AG09319 (cell line): ENCODE measurements around the gene WDR62.
"Not testable (repeated sequence)": the region's sequence is repeated elsewhere in the genome, so short reads cannot be mapped to it uniquely, and the experiment has no call there.

Source experiments
- DNase-seq: peaks from one replicate; pipeline ENCODE4 v3.0.0-alpha.2; 2010; ENCODE audit warnings: low read depth; ENCODE audit errors: extremely low read depth
- TF ChIP-seq, protein P1 (sequence below): IDR thresholded peaks from 2 replicates; pipeline ENCODE4 v1.5.1; 2011; ENCODE audit warnings: low read depth, mild to moderate bottlenecking, inconsistent platforms, low read length, moderate library complexity

Gene WDR62

DNA sequence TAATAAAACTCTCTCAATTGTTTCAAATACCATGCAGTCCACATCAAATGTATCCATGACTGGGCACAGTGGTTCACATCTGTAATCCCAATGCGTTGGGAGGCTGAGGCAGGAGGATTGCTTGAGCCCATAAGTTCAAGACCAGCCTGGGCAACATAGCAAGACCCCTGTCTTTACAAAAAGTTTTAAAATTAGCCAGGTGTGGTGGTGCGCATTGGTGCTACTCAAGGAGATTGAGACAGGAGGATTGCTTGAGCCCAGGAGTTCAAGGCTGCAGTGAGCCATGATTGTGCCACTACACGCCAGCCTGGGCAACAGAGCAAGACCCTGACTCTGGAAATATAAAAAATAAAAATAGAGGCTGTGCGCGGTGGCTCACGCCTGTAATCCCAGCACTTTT lies 27.0 kb upstream of the WDR62 start:
- DNase-seq, result no peak
- TF ChIP-seq, protein P1, sequence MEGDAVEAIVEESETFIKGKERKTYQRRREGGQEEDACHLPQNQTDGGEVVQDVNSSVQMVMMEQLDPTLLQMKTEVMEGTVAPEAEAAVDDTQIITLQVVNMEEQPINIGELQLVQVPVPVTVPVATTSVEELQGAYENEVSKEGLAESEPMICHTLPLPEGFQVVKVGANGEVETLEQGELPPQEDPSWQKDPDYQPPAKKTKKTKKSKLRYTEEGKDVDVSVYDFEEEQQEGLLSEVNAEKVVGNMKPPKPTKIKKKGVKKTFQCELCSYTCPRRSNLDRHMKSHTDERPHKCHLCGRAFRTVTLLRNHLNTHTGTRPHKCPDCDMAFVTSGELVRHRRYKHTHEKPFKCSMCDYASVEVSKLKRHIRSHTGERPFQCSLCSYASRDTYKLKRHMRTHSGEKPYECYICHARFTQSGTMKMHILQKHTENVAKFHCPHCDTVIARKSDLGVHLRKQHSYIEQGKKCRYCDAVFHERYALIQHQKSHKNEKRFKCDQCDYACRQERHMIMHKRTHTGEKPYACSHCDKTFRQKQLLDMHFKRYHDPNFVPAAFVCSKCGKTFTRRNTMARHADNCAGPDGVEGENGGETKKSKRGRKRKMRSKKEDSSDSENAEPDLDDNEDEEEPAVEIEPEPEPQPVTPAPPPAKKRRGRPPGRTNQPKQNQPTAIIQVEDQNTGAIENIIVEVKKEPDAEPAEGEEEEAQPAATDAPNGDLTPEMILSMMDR, result no peak

DNA sequence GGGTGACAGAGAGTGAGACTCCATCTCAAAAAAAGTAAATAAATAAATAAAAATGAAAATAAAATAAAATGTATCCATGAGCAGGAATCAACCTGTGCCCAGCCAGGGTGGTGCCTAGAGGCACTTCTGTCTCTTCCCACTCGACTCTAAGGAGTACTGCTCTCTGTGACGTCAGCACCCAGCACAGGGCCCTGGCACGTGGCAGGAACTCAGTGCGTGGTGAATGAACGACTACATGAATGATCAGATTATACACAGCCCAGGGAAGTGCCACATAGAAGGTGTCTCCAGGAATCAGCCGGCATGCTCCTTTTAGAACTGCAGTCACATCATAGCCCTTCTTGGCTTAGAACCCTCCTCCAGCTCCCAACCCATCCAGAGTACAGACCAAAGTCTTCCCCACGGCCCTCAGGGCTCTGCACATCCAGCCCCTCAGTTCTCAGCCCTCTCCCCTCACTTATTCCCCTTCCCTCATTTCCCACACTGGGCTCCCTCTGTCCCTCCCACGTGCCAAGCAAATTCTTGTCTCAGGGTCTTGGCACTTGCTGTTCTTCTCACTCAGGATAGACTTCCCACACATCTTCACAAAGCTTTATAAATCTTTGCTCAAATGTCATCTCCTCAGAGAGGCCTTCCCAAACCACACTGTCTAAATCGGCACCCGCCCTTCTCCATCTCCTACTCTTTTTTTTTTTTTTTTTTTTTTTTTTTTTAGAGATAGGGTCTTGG lies 26.2 kb upstream of the WDR62 start:
- TF ChIP-seq, protein P1, result no peak
- no peak for DNase-seq

DNA sequence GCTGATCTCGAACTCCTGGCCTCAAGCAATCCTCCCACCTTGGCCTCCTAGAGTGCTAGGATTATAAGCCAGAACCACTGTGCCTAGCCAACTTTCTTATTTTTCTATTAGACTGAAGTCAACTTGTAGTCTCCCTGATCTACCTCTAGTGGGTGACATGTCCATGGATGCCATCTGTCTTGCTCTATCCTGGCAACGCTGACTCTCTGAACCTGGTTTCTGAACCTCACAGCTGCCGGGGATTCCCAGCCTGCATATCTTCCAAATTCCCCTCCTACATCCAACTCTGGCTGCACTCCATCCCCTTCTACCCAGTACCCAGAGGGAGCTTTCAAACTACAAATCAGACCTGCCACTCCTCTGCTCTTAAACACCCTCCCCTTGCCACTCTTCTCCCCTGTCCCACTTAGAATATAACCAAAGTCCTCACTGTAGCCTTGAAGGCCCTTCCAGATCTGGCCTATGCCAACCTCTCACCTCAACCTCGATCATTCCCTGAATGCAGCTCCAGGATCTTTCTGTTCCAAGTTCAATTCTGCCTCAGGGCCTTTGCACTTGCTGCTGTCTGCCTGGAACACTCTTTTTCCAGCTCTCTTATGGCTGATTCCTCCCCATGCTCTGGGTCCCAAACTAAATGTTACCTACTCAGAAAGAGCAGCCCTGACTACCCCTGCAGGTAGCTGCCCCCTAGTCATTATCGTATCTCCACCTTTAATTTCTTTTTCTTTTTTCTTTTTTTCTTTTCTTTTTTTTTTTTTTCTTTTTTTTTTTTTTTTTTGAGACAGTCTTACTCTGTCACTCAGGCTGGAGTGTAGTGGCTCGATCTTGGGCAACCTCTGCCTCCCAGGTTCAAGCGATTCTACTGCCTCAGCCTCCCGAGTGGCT lies 24.2 kb upstream of the WDR62 start:
- DNase-seq, result no peak

DNA sequence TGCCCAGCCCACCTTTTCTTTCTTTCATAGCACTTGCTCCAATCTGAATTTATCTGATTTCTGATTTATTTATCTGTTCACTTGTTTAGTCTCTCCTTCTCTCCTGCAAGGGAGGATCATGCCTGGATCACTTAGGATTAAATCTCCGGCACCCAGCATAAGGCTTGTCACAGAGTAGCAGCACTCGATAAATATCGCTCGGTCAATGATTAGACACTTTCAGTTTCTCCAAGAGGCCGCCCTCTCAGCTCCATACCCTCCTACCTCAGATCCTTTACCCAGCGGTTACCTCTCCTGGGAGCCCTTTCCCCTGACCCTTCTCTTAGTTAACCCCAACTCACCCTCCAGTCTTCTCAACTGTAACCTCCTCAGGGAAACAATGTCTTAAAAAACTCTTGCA lies 23.4 kb upstream of the WDR62 start:
- DNase-seq, result no peak
- TF ChIP-seq, protein P1, result no peak

More for the DNA sequence above, 24.2 kb upstream of the WDR62 start:
- TF ChIP-seq, protein P1, result peak; percentile 22

DNA sequence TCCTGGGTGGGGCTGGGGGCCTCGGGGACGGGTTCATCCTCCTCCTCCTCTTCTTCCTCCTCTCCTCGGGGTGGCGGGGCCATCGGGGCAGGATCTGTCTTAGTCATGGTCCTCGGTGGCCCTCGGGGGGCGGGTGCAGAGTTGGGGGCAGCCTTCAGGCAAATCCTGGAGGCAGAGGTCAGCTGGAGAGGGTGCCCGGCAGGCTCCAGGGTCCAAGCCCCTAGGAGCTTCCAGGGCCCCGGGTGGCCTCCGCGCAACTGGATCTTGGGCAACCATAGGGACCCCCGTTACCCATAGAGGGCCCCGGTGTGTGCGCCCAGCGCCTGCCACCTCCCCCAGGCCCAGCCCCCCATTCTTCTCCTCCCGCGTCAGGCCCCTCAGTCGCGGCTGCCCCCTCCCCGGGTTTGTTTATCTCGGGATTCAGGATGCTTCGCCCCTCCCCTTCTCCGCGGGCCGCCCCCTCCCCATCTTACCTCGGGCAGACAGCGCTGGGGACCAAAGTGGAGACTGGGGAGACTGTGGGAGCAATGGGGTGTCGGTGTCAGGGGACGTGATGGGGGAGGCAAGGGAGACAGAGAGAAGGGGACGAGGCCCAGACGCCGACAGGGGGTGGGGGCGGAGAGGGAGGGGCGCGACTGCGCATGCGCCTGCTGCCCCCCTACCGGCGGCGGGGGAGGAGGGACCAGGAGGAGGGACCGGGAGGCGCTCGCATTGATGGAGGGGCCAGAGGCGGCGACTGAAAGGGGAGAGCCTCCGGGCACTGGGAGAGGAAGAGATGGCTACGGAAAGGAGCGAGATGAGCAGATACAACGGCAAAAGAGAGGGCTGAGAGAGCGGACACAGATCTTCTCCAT lies 22.2 kb upstream of the WDR62 start, which contains the start of gene CLIP3:
Gene CLIP3, minus strand, starts transcription at position 623 of the 854 bp plus-strand sequence. Its CDS starts 516 bp downstream, at position 107.
- peak; percentile 45 for DNase-seq
- TF ChIP-seq, protein P1, result no peak

DNA sequence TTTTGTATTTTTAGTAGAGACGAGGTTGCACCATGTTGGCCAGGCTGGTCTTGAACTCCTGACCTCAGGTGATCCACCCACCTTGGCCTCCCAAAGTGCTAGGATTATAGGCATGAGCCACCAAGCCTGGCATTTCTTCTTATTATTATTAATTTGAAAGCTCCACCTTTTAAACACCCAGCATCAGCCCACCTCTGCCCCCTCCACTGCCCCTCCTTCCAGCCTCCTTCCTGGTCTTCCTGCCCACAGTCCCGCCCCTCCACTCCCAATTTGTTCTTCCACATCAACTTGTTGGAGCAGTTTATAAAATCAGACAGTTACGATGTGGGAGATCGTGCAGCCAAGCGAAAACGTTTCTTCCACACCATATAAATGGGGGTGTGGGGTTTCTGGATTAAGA lies 14.2 kb upstream of the WDR62 start:
- TF ChIP-seq, protein P1, result no peak
- DNase-seq, result no peak

DNA sequence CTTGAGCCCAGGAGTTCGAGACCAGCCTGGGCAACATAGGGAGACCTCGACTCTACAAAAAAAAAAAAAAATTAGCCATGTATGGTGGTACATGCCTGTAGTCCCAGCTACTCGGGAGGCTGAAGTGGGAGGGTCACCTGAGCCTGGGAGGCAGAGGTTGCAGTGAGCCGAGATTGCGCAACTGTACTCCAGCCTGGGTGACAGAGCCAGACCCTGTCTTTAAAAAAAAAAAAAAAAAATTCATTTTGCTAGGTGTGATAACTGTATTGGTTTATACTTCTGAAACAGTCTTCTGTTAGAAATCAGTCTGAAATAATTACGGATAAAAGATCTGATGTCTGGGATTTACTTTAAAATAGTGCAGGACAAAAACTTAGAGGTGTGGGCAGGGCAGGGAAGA lies 13.6 kb upstream of the WDR62 start:
- not testable (repeated sequence) for DNase-seq
